GM12878 (cell line): ENCODE data around the gene LIPA. TPM values are rescaled to one million over a fixed set of nuclear protein-coding genes. Genes with fewer than 3 reads are reported as not detected.

ENCODE experiments used
- BRCA1 ChIP-seq: IDR thresholded peaks from 2 replicates; pipeline ENCODE4 v1.6.1; 2011; ENCODE audit warnings: low read depth, low read length, improper control_type of control experiment
- CREB1 ChIP-seq: IDR thresholded peaks from 2 replicates; pipeline ENCODE4 v1.6.1; 2012; ENCODE audit warnings: low read depth, mild to moderate bottlenecking, inconsistent platforms
- HCFC1 ChIP-seq: fragments of 150-350 bp; IDR thresholded peaks from 2 replicates; pipeline ENCODE4 v1.6.1; 2014; ENCODE audit warnings: low read length
- LARP7 ChIP-seq: fragments of 450-650 bp; IDR thresholded peaks from 2 replicates; pipeline ENCODE4 v1.6.1; 2017; ENCODE audit warnings: mild to moderate bottlenecking
- MEF2B ChIP-seq: fragments of 450-650 bp; IDR thresholded peaks from 2 replicates; pipeline ENCODE4 v1.6.1; 2018; ENCODE audit warnings: mild to moderate bottlenecking, moderate library complexity; ENCODE audit not compliant: partially characterized antibody, poor library complexity, severe bottlenecking
- MTA2 ChIP-seq: fragments of 450-650 bp; IDR thresholded peaks from 2 replicates; pipeline ENCODE4 v1.6.1; 2016; ENCODE audit warnings: low read depth, mild to moderate bottlenecking, moderate library complexity
- MTA3 ChIP-seq: IDR thresholded peaks from 2 replicates; pipeline ENCODE4 v1.6.1; 2012; ENCODE audit warnings: low read length, inconsistent platforms, borderline replicate concordance
- MYB ChIP-seq: fragments of 150-350 bp; IDR thresholded peaks from 2 replicates; pipeline ENCODE4 v1.6.1; 2014; ENCODE audit warnings: mild to moderate bottlenecking, low read depth, low read length, borderline replicate concordance
- MYC ChIP-seq: IDR thresholded peaks from 2 replicates; pipeline ENCODE4 v1.6.1; 2011; ENCODE audit warnings: mild to moderate bottlenecking, low read length, moderate library complexity, inconsistent platforms; ENCODE audit not compliant: insufficient read depth, insufficient replicate concordance, insufficient read length, severe bottlenecking
- NFIC ChIP-seq: IDR thresholded peaks from 2 replicates; pipeline ENCODE4 v1.6.1; 2012; ENCODE audit warnings: low read depth, mild to moderate bottlenecking, inconsistent platforms, low read length, moderate library complexity
- NR2F1 ChIP-seq: fragments of 450-650 bp; conservative IDR thresholded peaks from 2 replicates; pipeline ENCODE4 v1.6.1; 2017; ENCODE audit warnings: mild to moderate bottlenecking
- POU2F2 ChIP-seq: IDR thresholded peaks from 3 replicates; pipeline ENCODE4 v1.6.1; 2011; ENCODE audit warnings: low read depth, mild to moderate bottlenecking, low read length, borderline replicate concordance
- RCOR1 ChIP-seq: conservative IDR thresholded peaks from 2 replicates; pipeline ENCODE4 v1.6.1; 2012; ENCODE audit warnings: low read depth, low read length, improper control_type of control experiment
- SP1 ChIP-seq: IDR thresholded peaks from one replicate; pipeline ENCODE4 v1.6.1; 2011; ENCODE audit warnings: low read depth, low read length
- SPI1 ChIP-seq: IDR thresholded peaks from 2 replicates; pipeline ENCODE4 v1.6.1; 2011; ENCODE audit warnings: low read depth, mild to moderate bottlenecking, low read length, moderate library complexity, borderline replicate concordance; ENCODE audit not compliant: insufficient read depth
- TCF12 ChIP-seq: IDR thresholded peaks from 2 replicates; pipeline ENCODE4 v1.6.1; 2011; ENCODE audit warnings: low read depth, mild to moderate bottlenecking, low read length
- TCF3 ChIP-seq: IDR thresholded peaks from 2 replicates; pipeline ENCODE4 v1.6.1; 2012; ENCODE audit warnings: low read depth, mild to moderate bottlenecking, low read length, borderline replicate concordance; ENCODE audit not compliant: insufficient read depth
- ZBTB4 ChIP-seq: fragments of 450-650 bp; formaldehyde crosslinking; IDR thresholded peaks from 2 replicates; pipeline ENCODE4 v1.4.0; 2022; ENCODE audit warnings: mild to moderate bottlenecking, moderate library complexity
- ZNF687 ChIP-seq: fragments of 450-650 bp; IDR thresholded peaks from 2 replicates; pipeline ENCODE4 v1.6.1; 2017; ENCODE audit warnings: mild to moderate bottlenecking, moderate library complexity
- polyA plus RNA-seq, 11 experiments: library from polyadenylated mRNA; depleted of rRNA in 4 of 11; unstranded in 6 of 11; stranded (reverse) in 5 of 11; fragments of >200 nt; fragmentation: Nextera tagmentation in 4 of 11; fragmentation: Illumina TruSeq in 1 of 11; extraction: Ambion mirVana in 4 of 11; extraction: Trizol in 1 of 11; gene quantifications; 1 replicate in 1 of 11; 2 replicates in 10 of 11; pipeline versions ENCODE4 v1.2.1 to v1.2.3, GENCODE V29; 2011 to 2016; ENCODE audit warnings: inconsistent platforms in 2 of 11, missing spikeins in 2 of 11, low read depth in 1 of 11
- total RNA-seq, 4 experiments: library from RNA; depleted of rRNA in 3 of 4; stranded (reverse); fragments of >200 nt in 3 of 4; fragmentation: Illumina TruSeq in 1 of 4; extraction: Trizol in 1 of 4; gene quantifications; 2 replicates each; pipeline versions ENCODE4 v1.2.1 to v1.2.3, GENCODE V29; 2013 to 2021
- TF ChIP-seq, protein P1 (sequence below): fragments of 450-650 bp; IDR thresholded peaks from 2 replicates; pipeline ENCODE4 v1.6.1; 2014; ENCODE audit warnings: mild to moderate bottlenecking
- TF ChIP-seq, protein P2 (sequence below): IDR thresholded peaks from 2 replicates; pipeline ENCODE4 v1.6.1; 2012; ENCODE audit warnings: low read length, inconsistent platforms

LIPA gene
- total and polyA plus RNA-seq, 10 of the 15 experiments (the other 5 are each of a cell fraction or from before 2014, with no cell fraction given), result 31.1 to 50.3 (median 39.5) TPM

GRCh38 chr10:89242840-89243568 lies 8.6 kb downstream of the LIPA start (continued):
- TF ChIP-seq TCF12 (no peak), MTA2 (0 out of 2 replicates have a peak, but pooled peaks have one; percentile 23), TCF3 (no peak), LARP7 (no peak), MYC (no peak), MYB (no peak), POU2F2 (no peak), RCOR1 (no peak), SP1 (peak; percentile 25), SPI1 (peak; percentile 80), HCFC1 (no peak), CREB1 (0 out of 2 replicates have a peak, but pooled peaks have one; percentile 13), NR2F1 (no peak), MTA3 (0 out of 2 replicates have a peak, but pooled peaks have one; percentile 61), MEF2B (peak; percentile 18), ZBTB4 (CRISPR knock-in tag) (no peak), BRCA1 (no peak), NFIC (peak; percentile 72), ZNF687 (no peak)
- TF ChIP-seq, protein P1, sequence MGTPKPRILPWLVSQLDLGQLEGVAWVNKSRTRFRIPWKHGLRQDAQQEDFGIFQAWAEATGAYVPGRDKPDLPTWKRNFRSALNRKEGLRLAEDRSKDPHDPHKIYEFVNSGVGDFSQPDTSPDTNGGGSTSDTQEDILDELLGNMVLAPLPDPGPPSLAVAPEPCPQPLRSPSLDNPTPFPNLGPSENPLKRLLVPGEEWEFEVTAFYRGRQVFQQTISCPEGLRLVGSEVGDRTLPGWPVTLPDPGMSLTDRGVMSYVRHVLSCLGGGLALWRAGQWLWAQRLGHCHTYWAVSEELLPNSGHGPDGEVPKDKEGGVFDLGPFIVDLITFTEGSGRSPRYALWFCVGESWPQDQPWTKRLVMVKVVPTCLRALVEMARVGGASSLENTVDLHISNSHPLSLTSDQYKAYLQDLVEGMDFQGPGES, result no peak
- TF ChIP-seq, protein P2, sequence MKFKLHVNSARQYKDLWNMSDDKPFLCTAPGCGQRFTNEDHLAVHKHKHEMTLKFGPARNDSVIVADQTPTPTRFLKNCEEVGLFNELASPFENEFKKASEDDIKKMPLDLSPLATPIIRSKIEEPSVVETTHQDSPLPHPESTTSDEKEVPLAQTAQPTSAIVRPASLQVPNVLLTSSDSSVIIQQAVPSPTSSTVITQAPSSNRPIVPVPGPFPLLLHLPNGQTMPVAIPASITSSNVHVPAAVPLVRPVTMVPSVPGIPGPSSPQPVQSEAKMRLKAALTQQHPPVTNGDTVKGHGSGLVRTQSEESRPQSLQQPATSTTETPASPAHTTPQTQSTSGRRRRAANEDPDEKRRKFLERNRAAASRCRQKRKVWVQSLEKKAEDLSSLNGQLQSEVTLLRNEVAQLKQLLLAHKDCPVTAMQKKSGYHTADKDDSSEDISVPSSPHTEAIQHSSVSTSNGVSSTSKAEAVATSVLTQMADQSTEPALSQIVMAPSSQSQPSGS, result peak; percentile 53; the same call in 1 of the 2 replicates
